HG03095 (cell line): ENCODE results near the gene HDAC10.

Experiments
- ATAC-seq: cut with Tn5 transposase; IDR thresholded peaks from one replicate; pipeline ENCODE4 v1.9.1; 2021; ENCODE audit warnings: moderate library complexity; ENCODE audit not compliant: unreplicated experiment

The HDAC10 gene

DNA sequence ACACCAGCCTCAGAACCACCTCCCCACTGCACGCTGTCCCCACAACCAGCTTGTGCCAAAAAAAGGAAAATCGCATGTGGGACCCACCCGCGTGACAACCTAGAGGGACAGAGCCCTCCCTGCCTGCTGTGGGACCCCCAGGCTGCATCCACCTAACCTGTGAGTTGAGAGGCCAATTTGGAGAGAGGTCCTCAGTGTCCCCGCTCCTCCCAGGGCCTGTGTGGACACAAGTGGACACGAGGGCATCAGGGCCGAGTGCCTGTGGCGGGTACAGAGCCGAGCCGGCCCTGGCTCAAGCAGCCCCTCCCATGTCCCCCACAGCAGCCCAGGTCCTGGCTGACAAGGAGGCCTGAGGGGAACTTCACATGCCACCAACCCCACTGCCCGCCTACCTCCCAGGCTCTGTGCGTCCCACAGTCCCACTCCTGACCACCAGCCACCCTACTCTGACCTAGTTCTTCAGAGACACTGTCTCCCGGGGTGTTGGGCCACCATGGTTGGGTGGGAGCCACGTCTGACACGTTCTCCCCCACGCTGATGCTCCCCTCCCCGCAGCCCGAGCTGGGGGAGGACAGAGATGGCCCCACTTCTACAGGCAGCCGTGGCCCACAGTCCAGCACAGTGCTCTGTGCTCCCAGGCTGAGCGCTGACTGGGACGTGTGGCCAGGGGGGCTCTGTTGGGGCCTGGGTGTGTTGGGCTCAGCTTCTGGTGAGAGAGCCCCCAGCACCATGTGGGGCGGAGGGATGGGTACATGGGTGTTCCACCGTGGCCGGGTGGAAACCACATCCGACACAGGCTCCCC lies 31.1 kb downstream of the HDAC10 start:
- ATAC-seq: no peak

DNA sequence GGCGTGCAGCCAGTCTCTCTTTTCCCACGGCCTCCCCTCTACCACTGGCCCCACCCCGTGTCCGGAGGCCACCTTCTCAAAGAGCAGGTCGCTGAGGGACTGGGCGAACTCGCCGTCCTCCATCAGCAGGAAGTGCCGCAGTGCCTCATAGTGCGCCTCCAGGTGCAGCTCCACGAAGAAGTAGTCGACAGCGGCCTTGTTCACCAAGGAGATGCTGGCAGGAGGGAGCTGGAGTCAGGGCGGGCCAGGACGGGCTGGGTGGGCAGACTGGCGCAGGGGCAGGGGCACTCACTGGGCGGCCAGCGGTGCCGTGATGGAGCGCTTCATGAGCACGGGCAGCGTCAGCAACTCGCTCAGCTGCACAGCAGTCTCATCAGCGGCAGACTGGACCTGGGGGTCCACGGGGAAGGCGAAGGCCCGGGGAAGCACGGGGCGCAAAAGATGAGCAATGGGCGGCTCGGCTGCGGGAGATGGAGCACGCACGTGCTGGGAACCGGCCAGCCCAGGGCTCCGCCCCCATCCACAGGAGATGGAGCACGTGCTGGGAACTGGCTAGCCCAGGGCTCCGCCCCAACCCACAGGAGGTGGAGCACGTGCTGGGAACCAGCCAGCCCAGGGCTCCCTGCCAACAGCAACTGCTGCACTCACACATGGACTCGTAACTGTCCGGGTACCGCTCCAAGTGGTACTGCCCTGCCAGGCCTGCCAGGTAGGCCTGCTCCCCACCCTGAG lies 31.9 kb downstream of the HDAC10 start:
- ATAC-seq: no peak

DNA sequence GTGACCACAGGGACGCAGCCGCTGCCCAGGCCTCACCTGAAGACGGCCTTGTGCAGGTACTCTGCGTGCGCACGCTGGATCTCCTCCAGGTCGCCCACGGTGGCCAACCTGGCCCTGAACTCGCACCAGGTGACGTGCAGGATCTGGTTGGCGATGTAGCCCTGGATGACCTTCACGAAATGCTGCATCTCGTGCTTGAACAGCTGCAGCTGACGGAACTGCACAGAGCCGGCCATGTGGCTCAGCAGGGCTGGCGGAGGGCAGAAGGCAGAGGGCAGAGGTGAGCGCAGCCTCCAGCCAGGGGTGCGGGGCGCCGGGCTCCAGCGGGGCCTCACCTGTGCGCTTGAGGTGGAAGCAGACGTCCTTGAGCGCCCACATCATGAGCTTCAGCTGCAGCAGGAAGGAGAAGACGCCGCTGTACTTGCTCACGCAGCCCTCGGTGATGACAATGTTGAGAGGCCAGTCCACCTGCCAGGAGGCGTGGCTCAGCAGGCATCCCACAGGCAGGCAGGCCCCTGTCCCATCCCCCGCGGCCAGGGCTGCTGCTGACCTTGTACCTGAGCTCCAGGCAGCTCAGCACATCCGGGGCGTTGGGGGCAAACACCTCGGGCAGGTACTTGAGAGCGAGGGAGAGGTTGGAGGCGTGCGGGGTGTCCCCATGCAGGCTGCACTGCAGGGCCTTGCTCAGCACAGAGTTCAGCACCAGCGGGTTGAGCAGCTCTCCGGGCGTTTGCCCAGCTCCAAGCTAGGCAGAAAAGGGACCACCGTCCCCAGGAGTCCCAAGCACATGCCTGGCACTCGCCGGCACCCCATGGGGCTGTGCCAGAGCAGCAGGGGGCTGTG lies 32.7 kb downstream of the HDAC10 start:
- no peak for ATAC-seq

DNA sequence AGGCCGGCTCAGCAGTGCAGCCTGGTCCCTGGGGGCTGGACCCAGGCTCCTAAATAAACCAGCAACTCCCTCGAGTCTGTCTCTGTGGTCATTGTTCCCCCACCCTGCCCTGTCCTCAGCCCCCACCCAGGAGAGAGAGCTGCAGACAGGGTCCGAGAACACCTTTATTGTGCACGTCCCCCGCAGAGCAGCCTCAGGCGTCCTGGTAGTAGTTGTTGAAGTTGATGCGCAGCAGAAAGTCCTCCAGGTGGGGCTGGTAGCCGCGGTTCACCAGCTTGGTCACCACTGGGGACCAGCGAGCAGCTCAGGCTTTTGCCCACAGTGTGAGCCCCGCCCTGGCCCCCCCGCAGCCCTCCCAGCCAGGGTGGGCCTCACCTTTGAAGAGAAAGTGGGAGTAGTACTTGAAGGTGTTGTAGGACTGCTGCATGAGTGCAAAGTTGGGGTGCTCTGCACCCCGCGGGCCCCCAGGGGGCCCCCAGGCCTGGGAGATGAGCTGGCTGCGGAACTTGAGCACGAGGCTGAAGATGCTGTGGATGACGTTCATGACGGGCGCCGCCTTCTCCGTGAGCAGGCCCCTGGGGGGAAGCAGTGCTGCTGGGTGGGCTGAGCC lies 33.4 kb downstream of the HDAC10 start:
- no peak for ATAC-seq

DNA sequence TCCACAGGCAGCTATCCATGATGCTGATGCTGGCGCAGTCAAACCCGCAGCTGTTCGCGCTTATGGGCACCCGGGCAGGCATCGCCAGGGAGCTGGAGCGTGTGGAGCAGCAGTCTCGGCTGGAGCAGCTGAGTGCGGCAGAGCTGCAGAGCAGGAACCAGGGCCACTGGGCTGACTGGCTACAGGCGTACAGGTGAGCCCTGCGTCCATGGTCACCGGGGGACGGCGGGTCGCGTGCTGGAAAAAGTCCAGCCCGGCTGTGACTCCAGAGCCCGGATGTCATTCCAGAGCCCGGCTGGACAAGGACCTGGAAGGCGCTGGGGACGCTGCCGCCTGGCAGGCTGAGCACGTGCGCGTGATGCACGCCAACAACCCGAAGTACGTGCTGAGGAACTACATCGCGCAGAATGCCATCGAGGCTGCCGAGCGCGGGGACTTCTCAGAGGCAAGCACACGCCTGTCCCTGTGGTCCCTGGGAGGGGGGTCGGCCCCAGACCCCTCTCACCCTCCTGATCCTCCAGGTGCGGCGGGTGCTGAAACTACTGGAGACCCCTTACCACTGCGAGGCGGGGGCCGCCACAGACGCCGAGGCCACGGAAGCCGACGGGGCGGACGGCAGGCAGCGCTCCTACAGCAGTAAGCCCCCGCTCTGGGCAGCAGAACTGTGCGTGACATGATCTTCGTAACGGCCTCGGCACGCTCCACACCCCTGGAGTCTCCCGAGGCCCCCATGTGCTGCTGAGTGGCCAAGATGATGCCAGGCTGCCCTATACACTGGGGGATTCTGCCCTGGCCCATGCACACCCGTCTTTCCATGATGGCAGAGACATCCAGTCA lies 34.2 kb downstream of the HDAC10 start:
- ATAC-seq: no peak

DNA sequence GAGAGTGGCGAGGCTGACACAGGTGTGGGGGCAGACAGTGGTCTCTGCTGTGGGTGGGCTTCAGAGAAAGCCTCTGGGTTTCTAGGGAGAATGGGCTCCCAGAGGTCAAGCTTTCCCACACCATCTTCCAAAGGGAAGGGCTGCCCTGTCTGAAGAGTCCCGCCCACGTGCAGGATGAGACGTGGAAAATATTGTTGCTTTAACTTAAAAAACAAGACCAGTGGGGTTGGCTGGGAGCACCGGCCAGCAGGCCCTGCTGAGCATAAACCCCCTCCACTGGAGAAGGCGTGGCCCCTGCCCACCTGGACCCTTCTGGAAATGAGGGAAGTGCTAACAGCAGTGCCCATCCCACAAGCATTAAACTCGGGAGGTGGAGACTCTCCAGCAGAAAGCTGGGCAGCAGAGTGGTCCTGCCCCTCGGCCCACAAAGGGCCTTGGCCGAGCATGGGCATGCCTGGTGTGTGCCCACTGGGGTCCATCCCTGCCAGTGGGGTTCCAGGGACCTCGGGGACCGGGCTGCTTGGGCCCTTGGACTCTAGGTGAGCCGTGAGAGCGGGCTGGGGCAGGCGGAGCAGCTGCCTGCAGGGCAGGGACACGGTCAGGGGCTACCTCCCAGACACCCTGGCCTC lies 34.9 kb downstream of the HDAC10 start:
- no peak for ATAC-seq

DNA sequence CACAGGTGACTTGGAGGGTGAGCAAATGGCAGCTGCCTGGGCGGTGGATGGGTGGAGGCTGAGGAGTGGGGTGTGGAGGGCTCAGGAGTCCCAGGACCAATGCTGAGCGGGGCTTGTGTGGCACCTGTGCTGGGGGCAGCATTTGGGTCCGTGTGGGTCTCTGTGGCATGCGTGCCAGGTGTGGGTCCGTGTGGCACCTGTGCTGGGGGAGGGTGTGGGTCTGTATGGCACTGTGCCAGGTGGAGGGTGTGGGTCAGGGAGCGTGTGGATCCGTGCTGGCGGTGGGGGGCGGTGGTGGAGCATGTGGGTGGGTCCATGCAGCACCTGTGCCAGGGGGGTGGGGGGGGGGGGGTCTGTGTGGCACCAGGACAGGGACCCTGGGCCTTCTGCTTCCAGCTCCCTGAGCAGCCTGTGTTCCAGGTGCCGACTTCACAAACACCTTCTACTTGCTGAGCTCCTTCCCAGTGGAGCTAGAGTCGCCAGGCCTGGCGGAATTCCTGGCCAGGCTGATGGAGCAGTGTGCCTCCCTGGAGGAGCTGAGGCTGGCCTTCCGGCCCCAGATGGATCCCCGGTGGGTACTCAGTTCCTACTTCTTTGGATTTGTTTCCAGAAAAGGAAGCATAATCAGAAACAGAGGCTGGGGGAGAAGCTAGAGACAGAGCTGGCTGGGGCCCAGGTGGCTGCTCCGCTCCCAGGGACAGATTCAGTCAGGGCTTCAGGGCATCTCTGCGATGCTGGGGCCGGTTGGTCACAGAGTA lies 35.6 kb downstream of the HDAC10 start:
- no peak for ATAC-seq

DNA sequence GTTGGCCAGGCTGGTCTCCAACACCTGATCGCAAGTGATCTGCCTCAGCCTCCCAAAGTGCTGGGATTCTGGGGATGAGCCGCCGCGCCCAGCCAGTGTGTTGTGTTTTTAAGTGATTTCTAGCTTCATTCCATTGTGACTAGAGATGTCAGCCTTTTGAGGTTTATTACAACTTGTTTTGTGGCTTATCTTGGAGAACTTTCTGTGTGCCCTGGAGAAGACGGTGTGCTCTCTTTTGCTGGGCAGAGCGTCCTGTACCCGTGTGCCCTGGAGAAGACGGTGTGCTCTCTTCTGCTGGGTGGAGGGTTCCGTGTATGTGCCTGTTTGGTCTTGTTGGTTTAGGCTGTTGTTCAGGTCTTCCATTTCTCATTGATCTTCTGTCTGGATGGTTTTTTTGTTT lies 37.8 kb downstream of the HDAC10 start:
- ATAC-seq: no peak

DNA sequence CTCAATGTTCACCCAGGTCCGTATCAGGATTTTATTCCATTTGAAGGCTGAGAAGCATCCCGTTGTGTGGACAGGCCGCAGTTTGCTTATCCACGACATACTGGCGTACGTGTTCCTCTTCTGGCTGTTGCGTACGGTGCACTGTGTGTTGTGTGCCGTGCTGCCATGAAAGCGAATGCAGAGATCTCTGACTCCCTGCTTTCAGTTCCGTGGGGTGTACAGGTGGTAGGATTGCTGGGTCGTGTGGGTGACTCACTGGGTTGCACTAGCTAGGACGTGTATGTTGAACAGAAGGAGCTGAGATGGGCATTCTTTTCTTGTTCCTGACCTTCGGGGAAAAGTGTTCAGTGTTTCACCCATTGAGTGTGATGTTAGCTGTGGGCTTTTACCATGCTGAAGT lies 39.9 kb downstream of the HDAC10 start:
- no peak for ATAC-seq

DNA sequence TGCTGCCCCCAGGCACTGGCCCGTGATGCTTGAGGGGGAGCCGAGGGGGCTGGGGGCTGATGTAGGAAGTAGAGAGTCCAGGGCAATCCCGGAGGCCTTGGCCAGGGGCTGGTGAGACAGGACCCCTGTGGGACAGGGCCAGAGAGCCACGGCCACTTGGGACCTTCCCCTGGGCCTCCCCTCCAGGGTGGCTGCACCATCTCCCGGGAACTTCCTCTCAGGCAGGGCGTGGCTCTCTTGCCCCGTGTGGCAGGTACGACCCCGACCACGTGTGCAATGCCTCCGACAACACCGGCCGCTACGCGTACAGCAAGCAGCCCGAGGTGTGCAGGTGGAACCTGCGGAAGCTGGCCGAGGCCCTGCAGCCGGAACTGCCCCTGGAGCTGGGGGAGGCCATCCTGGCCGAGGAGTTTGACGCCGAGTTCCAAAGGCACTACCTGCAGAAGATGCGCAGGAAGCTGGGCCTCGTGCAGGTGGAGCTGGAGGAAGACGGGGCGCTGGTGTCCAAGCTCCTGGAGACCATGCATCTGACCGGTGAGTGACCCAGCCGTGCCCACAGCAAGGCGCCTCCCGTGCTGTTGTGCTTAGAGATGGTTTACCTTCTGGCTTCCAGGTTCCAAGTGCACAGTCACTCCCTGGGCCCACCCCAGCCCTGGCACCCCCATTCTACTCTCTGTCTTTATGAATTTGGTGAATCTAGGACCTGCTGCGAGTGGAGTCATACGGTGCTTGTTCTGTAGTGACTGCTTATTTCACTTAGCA lies 40.5 kb downstream of the HDAC10 start:
- ATAC-seq: no peak

DNA sequence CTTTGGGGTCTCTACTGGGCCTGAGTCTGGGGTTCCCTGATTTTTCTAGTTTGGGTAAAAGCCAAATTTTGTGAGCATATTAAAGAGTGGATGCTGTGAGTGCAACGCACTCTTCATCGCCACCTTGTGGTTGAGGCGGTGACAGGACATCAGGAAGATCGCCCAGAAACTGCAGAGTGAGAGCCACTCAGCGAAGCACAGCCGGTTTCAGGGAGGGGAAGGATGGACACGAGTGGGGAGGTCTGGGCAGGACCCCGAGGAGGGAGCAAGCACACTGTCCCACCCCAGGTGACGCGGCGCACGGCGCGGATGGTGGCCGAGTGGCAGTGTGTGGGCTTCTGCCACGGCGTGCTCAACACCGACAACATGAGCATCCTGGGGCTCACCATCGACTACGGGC lies 41.2 kb downstream of the HDAC10 start:
- ATAC-seq: no peak

DNA sequence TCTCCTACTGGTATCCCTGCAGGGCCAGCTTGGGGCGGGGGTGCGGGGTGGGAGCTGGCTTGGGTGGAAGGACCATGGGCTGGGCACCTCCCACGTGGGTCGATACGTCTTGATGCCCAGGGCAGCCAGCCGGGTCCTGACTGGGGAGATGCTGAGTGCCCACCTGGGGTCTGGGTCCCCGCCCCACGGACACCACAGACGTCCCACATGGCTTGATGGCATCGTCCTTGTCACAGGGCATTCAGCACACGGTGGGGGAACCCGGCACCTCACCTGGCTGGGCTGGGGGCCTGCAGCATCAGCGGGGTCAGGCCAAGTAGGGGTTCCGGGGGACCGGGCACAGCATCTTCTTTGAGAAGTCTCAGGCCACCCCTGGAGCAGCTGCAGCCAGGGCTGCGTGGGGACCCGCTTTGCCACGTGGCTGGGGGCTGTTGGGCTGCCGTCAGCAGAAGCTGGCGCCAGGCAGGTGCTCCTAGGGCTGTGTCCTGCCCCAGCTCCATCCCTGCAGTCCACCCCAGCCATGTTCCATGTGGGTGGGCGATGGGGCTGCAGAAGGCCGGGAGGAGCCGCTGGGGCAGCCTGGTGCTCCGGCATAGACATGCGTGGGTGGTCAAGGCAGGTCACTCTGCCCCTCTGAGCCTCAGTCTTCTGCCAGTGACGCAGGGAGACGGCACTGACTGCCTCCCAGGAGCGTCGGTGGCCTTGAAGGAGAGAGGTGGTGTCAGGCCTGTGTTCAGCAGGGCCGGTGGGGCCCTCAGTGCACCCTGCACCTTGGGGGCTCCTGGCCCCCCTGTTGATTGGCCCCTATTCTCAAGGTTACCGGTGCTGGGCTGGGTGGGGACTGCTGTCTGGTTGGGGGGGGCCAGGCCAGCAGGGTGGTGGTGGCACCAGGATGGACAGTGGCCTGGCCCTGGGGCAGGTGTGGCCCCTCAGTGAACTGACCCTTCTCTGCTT lies 41.8 kb downstream of the HDAC10 start:
- no peak for ATAC-seq

DNA sequence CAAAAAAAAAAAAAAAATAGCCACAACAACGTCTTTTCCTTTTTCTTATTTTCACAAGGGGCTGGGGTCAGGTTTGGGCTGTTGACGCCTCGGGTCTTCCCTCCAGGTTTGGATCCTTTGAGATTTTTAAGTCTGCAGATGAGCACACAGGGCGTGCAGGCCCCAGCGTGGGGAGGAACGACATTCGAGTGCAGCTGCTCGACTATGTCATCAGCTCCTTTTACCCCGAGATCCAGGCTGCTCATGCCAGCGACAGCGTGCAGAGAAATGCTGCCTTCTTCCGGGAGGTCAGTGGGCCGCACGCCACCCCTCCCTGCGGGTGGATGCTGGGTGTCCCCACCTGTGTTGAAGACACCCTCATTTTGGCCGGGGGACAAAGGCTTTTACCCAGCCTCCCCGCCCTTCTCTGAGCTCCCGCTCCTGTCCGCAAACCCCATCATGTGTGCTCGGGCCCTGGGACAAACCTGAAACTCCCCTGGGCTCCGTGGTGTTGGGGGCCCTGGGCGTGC lies 42.6 kb downstream of the HDAC10 start:
- no peak for ATAC-seq

DNA sequence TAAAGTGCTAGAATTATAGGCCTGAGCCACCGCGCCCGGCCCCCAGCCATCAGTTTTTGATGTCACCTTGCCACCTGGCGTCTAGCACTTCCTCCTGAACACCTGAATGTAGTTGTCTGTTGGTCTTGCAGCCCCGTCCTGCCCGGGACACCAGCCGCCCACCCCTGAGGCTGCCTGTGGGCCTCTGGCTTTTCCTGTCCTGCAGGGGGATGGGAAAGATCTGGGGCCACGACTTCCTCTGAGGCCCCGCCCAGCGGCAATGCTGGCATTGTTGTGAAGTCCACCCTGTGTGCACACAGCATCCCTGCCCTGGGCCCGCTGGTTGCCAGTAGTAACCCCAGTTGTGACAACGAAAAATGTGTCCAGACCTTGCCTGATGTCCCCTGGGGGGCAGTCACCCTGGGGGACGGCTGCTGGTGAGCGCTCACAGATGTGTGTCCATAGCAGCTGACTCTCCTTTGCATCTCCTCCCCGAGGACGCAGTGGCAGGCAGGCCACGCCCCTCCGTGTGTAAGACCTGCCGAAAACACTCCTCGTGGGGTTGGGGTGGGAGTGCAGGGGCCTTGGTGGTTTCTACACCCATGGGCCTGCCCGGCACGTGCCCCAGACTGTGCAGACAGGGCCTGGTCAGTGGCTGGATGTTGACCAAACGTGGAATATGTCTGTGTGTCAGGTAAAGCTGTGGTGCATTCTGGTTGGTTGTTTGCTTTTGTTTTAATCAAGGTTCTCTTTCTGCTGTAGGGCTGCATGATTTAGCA lies 43.5 kb downstream of the HDAC10 start:
- no peak for ATAC-seq

DNA sequence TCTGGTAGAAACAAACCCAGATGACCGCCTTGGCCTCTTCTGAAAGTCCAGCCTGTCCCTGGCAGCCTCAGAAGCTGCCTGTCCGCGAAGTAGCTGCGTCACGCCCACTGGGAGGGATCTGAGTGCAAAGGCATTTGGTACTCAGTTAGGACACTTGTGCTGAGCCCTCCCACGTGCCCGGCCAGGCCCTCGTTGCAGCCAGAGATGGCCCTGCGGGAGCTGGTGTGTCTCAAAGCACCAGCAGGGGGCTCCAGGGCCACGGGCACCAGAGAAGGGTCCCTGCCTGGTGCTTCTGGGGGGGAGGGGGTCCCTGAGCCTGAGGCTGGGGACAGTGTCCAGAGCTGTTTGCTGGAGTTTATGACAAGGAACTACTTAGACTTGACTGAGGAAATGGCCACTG lies 44.5 kb downstream of the HDAC10 start:
- no peak for ATAC-seq
